Activated naive CD4-positive, alpha-beta T cell treated with anti-CD3 and anti-CD28 coated beads for 36 hours (primary cell): ENCODE measurements around the gene TGFBR1. TPM values are rescaled to one million over a fixed set of nuclear protein-coding genes. Genes with fewer than 3 reads are reported as not detected.

ENCODE experiments used
- CTCF ChIA-PET: fragments of 350-600 bp; sonication (Branson Sonifier 250); formaldehyde crosslinking; loops from one replicate; lab custom pipeline; 2021; ENCODE audit warnings: antibody characterized with exemption; lab: Charles Lee
- DNase-seq: peaks from one replicate; pipeline ENCODE4 v3.0.0-alpha.2; 2020
- H3K27ac Mint-ChIP-seq: one replicate; pipeline ENCODE4 v1.8.0; 2021; ENCODE audit warnings: mild to moderate bottlenecking, mixed read lengths
- H3K27me3 Mint-ChIP-seq: one replicate; pipeline ENCODE4 v1.8.0; 2021; ENCODE audit warnings: low read depth, mixed read lengths
- H3K36me3 Mint-ChIP-seq: one replicate; pipeline ENCODE4 v1.8.0; 2021; ENCODE audit warnings: low read depth, mixed read lengths
- H3K4me1 Mint-ChIP-seq: one replicate; pipeline ENCODE4 v1.8.0; 2021; ENCODE audit warnings: low read depth, mixed read lengths
- H3K4me3 Mint-ChIP-seq: one replicate; pipeline ENCODE4 v1.8.0; 2021; ENCODE audit warnings: mild to moderate bottlenecking, moderate library complexity, mixed read lengths
- H3K9me3 Mint-ChIP-seq: one replicate; pipeline ENCODE4 v1.8.0; 2021; ENCODE audit warnings: mixed read lengths
- intact Hi-C: fragments of 100-400 bp; cut with micrococcal nuclease; formaldehyde crosslinking; loops from one replicate; pipeline ENCODE4 v1.15.1; 2023
- total RNA-seq, 2 experiments: library from RNA; stranded (reverse); gene quantifications; one replicate each; pipeline ENCODE4 v1.2.3, GENCODE V29; 2021

TGFBR1 gene
- total RNA-seq, 2 experiments from 2014 or later = 13.7 to 16.9 TPM

DNA sequence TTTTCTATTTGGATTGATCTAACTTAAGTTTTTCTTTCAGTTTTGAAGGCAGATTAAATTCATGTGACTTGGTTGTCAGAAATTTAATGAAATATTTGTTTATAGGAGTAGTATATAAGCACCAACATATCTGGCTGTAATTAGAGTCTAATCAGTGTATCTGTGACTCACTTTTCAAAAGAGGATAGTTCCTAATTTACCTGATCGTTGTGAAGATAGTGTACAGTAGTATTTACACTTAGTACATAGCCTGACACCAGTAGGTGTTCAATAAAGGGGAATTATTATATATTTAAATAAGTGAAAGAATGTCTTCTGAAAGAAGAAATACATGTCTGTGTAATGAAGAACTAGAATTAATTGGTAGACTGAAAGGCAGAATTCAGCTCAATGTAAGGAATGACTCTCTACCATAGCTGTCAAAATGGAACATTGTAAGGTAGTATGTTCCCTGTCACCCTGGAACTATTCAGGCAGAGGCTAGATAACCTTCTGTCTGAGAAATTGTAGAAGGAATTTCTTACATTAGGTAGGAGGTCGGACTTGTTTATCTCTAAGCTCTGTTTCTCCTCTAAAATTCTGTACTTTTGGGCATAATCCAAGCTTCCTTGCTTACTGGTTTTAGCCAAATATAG, 8.6 kb downstream of the TGFBR1 start:
- no peaks in the 10 kb centered on the region for H3K27me3 Mint-ChIP-seq
- H3K36me3 Mint-ChIP-seq = no peaks in the 10 kb centered on the region
- H3K4me1 Mint-ChIP-seq = peaks cover 79% of the 10 kb centered on the region
- CTCF ChIA-PET = interaction anchor here (0.9 to 1.9 kb wide), 6 partner anchors 10 to 112 kb away, joined by 3 to 7 read pairs (median 4); no protein-coding TSS in a partner anchor
- H3K9me3 Mint-ChIP-seq = no peaks in the 10 kb centered on the region
- peak overlapping the region; percentile 73 for H3K27ac Mint-ChIP-seq
- intact Hi-C loops = loop anchor here (1.0 to 10.0 kb wide), 5 partner anchors 9 to 319 kb away; partner anchors contain the start of gene ANKS6
- H3K4me3 Mint-ChIP-seq = peak overlapping the region; percentile 57
- DNase-seq = no peak

GRCh38 chr9:99114049-99114440, 9.1 kb downstream of the TGFBR1 start:
- CTCF ChIA-PET = interaction anchor here (0.9 to 1.9 kb wide), 4 partner anchors 11 to 113 kb away, joined by 4 to 7 read pairs (median 5); no protein-coding TSS in a partner anchor

DNA sequence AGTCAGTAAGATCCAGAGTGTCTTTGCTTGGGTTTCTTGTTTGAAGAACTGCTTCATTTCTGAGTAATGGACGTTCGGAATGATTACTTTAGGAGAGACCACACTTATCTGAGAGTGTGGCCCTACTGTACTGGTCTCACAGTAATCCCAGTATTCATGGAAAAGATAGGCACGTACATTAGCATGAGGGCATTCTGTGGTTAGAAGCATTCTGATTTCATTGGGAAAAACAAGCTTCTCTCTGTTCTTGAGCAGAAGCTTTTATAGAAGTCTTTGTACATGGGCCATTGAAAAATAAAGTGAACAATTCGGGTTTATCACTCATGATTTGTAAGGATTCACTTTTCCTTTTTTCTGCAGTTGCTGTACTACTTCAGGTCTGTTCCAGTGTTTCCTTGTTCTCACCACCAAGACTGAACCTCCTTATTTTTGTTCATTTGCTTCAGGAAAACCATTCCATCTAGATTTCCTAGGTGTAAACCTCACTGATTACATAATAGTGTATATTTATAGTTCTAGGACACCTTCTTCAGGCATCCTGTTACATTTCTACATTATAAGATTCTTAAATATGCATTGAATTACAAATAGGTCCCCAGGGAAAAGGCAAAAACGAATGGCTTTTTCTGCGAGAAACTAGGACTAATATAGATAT, 10.1 kb downstream of the TGFBR1 start:
- intact Hi-C loops = loop anchor here (5.0 to 10.0 kb wide), 2 partner anchors 137 to 320 kb away; partner anchors contain the start of gene ANKS6
- no peaks in the 10 kb centered on the region for H3K27me3 Mint-ChIP-seq
- CTCF ChIA-PET = interaction anchor here (1.4 kb wide), 1 partner anchor 57 kb away, joined by 4 read pairs; no protein-coding TSS in a partner anchor
- H3K27ac Mint-ChIP-seq = no peak overlapping the region
- no peaks in the 10 kb centered on the region for H3K9me3 Mint-ChIP-seq
- no peaks in the 10 kb centered on the region for H3K36me3 Mint-ChIP-seq
- peaks cover 79% of the 10 kb centered on the region for H3K4me1 Mint-ChIP-seq
- H3K4me3 Mint-ChIP-seq = no peak overlapping the region
- DNase-seq = no peak

More at GRCh38 chr9:99114049-99114440, 9.1 kb downstream of the TGFBR1 start:
- Mint-ChIP-seq H3K27ac (no peak overlapping the region), H3K4me1 (peaks cover 79% of the 10 kb centered on the region), H3K36me3 (no peaks in the 10 kb centered on the region), H3K9me3 (no peaks in the 10 kb centered on the region), H3K27me3 (no peaks in the 10 kb centered on the region), H3K4me3 (no peak overlapping the region)
- no peak for DNase-seq
- intact Hi-C loops = loop anchor here (10.0 kb wide), 1 partner anchor 319 kb away; the partner anchor contains the start of gene ANKS6

DNA sequence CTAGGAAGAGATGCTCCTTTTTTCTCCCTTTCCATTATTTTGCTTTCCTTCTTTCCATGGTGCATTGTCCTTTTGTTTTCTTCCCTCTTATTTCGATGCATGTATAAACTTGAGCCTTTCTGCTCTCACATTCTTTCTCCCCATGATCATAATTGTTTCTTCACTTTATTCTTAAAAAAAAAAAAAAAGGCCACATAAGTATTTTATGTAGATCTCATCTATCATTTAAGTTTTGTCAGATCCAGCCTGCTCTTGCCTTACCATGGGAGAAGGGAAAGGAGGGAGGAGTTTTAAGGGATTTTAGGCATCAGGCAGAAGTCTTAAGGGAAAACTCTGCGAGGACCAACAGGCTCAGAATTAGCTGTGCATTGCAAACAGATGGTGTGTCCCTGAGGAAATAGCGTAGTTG, 11.1 kb downstream of the TGFBR1 start:
- DNase-seq = no peak
- intact Hi-C loops = loop anchor here (5.0 to 10.0 kb wide), 2 partner anchors 136 to 321 kb away; partner anchors contain the start of gene ANKS6
- no peak overlapping the region for H3K27ac Mint-ChIP-seq
- H3K4me3 Mint-ChIP-seq = no peak overlapping the region
- no peaks in the 10 kb centered on the region for H3K36me3 Mint-ChIP-seq
- H3K4me1 Mint-ChIP-seq = peaks cover 82% of the 10 kb centered on the region
- CTCF ChIA-PET = no interaction called here
- no peaks in the 10 kb centered on the region for H3K9me3 Mint-ChIP-seq
- H3K27me3 Mint-ChIP-seq = no peaks in the 10 kb centered on the region

DNA sequence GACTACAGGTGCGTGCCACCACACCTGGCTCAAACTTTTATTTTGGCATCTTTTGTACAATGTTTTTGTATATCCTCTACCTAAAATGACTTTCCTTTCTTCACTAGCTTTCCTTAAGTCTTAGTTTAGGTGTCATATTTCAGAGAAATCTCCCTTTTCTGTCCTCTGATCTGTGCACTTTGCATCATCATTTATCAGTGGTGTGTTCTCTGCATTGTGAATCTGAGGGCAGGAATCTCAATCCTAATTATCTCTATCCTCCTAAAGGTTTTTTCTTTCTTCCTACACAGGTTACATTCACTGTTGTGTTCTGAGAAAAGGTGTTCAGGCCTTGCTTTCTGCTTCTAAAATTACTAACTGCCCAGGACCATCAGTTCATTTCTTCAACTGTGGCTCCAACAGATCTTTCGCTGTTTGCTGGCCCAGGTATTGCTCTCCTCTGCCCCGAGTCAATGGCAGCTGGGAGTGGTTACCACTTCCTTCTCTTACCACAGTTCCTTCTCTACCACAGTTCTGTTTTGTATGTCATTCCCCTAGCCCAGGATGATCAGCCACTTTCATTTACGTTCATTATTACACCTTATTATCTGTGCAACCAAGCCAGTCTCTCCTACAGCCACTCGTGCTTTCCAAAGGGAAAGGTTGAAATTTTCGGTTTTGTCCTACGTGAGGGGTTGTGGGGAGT, 14.0 kb downstream of the TGFBR1 start:
- Mint-ChIP-seq H3K4me3 (peak overlapping the region; percentile 70), H3K4me1 (peaks cover 85% of the 10 kb centered on the region), H3K36me3 (no peaks in the 10 kb centered on the region), H3K27ac (peak overlapping the region; percentile 90), H3K27me3 (no peaks in the 10 kb centered on the region), H3K9me3 (no peaks in the 10 kb centered on the region)
- DNase-seq = peak; percentile 80
- intact Hi-C loops = loop anchor here (1.0 to 10.0 kb wide), 6 partner anchors 11 to 324 kb away; partner anchors contain the start of gene ANKS6
- CTCF ChIA-PET = interaction anchor here (0.7 to 3.1 kb wide), 3 partner anchors 16 to 61 kb away, joined by 3 to 17 read pairs (median 3); no protein-coding TSS in a partner anchor

GRCh38 chr9:99119976-99120655, 15.2 kb downstream of the TGFBR1 start:
- CTCF ChIA-PET = interaction anchor here (0.7 to 3.1 kb wide), 2 partner anchors 20 to 62 kb away, joined by 3 to 17 read pairs; no protein-coding TSS in a partner anchor
- Mint-ChIP-seq H3K9me3 (no peaks in the 10 kb centered on the region), H3K27ac (peak overlapping the region; percentile 90), H3K27me3 (no peaks in the 10 kb centered on the region), H3K4me3 (no peak overlapping the region), H3K36me3 (no peaks in the 10 kb centered on the region), H3K4me1 (peaks cover 81% of the 10 kb centered on the region)
- no peak for DNase-seq
- intact Hi-C loops = loop anchor here (1.0 to 10.0 kb wide), 6 partner anchors 10 to 325 kb away; partner anchors contain the start of gene ANKS6

DNA sequence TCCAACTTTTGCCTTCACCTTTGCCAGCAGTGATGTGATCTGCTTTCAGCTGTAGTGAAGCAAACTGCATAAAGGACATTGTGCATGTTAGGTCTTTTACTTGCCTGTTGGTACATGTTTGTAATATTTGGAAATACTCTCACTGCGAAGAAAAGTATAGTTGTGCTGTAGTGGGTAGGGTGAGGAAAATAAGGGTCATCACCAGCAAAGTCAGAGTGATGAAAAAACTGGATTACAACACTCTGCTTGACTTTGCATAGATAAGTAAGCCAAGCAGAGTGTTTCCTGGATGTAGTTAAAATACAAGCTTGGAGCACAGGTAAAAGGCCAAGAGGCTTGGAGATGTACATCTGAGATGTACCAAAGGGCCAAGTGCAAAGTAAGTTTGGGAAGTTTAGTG, 16.7 kb downstream of the TGFBR1 start:
- CTCF ChIA-PET = interaction anchor here (1.5 to 1.6 kb wide), 2 partner anchors 20 to 29 kb away, joined by 4 to 5 read pairs; no protein-coding TSS in a partner anchor
- DNase-seq = no peak
- Mint-ChIP-seq H3K27me3 (no peaks in the 10 kb centered on the region), H3K36me3 (peaks cover 2% of the 10 kb centered on the region), H3K4me1 (peaks cover 81% of the 10 kb centered on the region), H3K4me3 (no peak overlapping the region), H3K9me3 (no peaks in the 10 kb centered on the region), H3K27ac (no peak overlapping the region)
- intact Hi-C loops = no loop called here

DNA sequence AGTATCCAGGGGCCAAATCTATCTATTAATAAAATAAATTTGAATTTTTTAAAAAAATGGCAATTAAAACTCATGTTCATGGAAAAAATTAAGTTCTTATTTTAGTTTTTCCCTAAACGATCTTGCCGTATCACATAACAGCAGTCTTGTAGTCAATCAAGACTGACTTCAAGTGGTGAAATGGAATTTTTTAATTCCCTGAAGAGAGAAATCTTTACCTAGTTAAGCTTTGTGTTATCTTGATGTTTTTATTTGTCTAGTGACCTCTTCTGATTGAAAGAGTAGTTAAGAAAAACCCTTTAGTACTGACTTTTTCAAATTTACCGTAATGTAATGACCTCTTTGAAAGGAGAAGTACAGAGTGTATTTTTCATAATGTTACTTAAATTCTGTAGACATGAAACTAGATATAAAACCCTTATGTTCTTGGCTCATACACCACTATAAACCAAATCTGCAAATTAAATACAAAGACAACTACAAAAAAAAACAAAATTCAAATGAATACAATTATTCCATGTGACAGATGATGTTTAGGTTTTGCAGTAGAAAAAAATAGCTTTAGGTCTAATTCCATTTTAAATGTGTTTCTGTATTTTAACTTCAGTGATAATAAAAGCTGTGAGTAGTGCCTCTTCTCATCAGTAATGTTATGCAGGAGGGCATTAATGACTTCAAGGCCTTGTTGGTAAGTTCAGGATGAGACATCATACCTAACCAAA, 19.8 kb downstream of the TGFBR1 start:
- CTCF ChIA-PET = interaction anchor here (0.9 to 1.1 kb wide), 3 partner anchors 9 to 127 kb away, joined by 3 read pairs; no protein-coding TSS in a partner anchor
- H3K4me1 Mint-ChIP-seq = peaks cover 86% of the 10 kb centered on the region
- intact Hi-C loops = no loop called here
- no peaks in the 10 kb centered on the region for H3K27me3 Mint-ChIP-seq
- no peak overlapping the region for H3K4me3 Mint-ChIP-seq
- H3K36me3 Mint-ChIP-seq = peaks cover 8% of the 10 kb centered on the region
- no peak overlapping the region for H3K27ac Mint-ChIP-seq
- DNase-seq = no peak
- H3K9me3 Mint-ChIP-seq = no peaks in the 10 kb centered on the region

GRCh38 chr9:99125446-99125845, 20.5 kb downstream of the TGFBR1 start:
- Mint-ChIP-seq H3K4me3 (no peak overlapping the region), H3K36me3 (peaks cover 8% of the 10 kb centered on the region), H3K9me3 (no peaks in the 10 kb centered on the region), H3K4me1 (peaks cover 86% of the 10 kb centered on the region), H3K27me3 (no peaks in the 10 kb centered on the region), H3K27ac (no peak overlapping the region)
- intact Hi-C loops = no loop called here
- no peak for DNase-seq
- CTCF ChIA-PET = interaction anchor here (0.9 to 1.4 kb wide), 2 partner anchors 8 to 15 kb away, joined by 3 read pairs; no protein-coding TSS in a partner anchor

DNA sequence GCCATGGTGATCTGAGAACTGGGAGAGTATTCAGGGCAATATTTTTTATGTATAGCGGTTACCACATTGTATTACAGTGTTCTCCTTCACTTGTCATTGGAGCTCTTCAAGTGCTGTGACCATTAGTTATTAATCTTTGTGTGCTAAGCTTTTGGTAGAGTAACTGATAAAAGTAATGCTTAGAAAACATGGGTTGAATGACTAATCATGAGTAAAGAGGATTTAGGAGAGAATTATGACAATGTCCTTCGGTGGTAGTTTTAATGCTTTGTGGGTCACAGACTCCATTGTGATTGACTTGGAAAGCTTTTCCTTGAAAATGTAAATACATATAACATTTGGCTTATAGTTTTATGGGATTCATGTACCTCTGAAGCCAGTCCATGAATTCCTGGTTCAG, 21.4 kb downstream of the TGFBR1 start:
- Mint-ChIP-seq H3K4me1 (peaks cover 81% of the 10 kb centered on the region), H3K9me3 (no peaks in the 10 kb centered on the region), H3K36me3 (peaks cover 8% of the 10 kb centered on the region), H3K27me3 (no peaks in the 10 kb centered on the region), H3K27ac (no peak overlapping the region), H3K4me3 (no peak overlapping the region)
- no peak for DNase-seq
- CTCF ChIA-PET = interaction anchor here (0.5 to 1.4 kb wide), 3 partner anchors 15 to 283 kb away, joined by 3 to 5 read pairs (median 4); partner anchors contain the start of gene TGFBR1
- intact Hi-C loops = loop anchor here (2.0 kb wide), 2 partner anchors 14 to 68 kb away; no protein-coding TSS in a partner anchor
